NCI-H2081 (cell line): ENCODE measurements around the gene CCDC40.
"Not testable (repeated sequence)": the region's sequence is repeated elsewhere in the genome, so short reads cannot be mapped to it uniquely, and the experiment has no call there.

Experiments
- DNase-seq, 2 experiments: peaks; one replicate each; lab custom pipeline; 2025; lab: John Stamatoyannopoulos, UW

The CCDC40 gene, protein sequence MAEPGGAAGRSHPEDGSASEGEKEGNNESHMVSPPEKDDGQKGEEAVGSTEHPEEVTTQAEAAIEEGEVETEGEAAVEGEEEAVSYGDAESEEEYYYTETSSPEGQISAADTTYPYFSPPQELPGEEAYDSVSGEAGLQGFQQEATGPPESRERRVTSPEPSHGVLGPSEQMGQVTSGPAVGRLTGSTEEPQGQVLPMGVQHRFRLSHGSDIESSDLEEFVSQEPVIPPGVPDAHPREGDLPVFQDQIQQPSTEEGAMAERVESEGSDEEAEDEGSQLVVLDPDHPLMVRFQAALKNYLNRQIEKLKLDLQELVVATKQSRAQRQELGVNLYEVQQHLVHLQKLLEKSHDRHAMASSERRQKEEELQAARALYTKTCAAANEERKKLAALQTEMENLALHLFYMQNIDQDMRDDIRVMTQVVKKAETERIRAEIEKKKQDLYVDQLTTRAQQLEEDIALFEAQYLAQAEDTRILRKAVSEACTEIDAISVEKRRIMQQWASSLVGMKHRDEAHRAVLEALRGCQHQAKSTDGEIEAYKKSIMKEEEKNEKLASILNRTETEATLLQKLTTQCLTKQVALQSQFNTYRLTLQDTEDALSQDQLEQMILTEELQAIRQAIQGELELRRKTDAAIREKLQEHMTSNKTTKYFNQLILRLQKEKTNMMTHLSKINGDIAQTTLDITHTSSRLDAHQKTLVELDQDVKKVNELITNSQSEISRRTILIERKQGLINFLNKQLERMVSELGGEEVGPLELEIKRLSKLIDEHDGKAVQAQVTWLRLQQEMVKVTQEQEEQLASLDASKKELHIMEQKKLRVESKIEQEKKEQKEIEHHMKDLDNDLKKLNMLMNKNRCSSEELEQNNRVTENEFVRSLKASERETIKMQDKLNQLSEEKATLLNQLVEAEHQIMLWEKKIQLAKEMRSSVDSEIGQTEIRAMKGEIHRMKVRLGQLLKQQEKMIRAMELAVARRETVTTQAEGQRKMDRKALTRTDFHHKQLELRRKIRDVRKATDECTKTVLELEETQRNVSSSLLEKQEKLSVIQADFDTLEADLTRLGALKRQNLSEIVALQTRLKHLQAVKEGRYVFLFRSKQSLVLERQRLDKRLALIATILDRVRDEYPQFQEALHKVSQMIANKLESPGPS

DNA sequence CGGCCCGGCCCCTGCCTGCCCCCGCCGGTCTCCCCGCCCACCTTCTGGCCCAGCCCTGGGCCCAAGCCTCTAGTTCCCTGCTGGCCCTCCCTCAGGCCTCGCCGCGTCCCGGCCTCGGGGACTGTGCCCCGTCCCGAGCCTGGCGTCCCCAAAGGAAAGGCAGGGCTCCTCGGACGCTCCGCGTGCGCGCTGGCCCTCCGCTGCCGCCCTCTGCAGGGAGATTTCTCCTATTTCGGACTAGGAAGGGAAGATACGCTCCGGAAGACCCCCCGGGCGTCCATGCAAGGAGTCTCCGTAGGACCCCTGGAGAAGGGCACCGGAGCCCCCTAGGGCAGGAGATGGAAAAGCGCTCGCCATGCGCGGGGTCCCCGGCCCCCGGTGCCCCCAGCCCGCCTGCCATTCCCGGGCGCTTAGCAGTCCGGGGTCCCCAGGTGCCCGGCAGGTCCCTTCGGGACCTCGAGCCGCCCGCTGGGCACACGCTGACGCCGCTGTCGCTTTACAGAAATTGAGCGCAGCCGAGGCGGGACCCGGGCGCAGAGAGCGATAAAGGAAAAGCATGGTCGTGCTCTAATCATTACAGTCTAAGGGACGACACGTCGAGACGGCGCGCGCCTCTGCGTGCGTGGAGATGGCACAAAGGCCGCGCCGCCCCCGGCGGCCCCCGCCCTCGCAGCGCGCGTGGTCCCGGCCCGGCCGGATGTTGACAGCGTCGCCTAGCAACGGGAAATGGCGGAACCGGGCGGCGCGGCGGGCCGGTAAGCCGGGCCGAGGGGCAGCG is at the start of gene CCDC40:
TSS of gene CCDC40 (plus strand) at position 706 of the 778 bp plus-strand sequence. CDS start at position 727, 21 bp downstream.
- peak; percentile 79 to 85 for DNase-seq

DNA sequence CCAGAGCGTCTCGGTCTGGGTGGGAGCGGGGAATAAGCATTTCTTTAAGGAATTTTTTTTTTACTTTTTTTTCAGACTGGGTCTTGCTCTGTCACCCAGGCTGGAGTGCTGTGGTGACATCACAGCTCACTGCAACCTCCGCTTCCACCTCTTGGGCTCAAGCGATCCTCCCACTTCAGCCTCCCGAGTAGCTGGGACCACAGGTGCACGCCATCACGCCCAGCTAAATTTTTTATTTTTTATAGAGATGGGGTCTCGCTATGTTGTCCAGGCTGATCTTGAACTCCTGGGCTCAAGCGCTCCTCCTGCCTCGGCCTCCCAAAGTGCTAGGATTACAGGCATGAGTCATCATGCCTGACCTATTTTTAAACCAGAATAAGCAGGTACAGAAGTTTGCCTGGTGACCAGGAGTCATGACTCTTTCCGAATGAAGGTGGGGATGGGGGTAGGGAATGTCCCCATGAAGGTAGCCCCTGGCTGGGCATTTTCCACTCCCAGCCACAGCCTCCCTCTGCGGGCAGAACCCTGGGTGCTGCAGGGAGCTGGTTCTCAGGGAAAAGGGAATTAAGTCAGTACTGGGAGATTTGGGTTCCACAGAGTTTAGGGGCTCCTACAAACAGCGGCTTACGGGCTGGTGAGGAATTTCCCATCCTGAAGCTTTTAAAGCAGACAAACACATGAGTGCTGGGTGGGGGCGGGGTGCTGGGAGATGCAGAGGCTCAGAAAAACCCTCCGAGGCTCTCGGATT is 49.1 kb upstream of the CCDC40 start:
- DNase-seq, result no peak

DNA sequence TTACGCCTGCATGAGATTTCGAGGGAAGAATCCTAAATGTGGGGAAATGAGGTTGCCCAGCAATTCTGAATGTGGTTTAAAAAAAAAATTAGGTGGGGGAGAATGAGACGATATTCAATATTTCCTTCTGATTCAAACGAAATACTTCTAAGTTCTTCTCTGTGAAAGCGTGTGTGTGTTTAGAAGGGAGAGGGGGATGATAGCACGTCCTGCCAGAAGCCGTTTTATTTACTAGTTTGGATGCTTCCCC is 48.6 kb upstream of the CCDC40 start:
- no peak for DNase-seq

DNA sequence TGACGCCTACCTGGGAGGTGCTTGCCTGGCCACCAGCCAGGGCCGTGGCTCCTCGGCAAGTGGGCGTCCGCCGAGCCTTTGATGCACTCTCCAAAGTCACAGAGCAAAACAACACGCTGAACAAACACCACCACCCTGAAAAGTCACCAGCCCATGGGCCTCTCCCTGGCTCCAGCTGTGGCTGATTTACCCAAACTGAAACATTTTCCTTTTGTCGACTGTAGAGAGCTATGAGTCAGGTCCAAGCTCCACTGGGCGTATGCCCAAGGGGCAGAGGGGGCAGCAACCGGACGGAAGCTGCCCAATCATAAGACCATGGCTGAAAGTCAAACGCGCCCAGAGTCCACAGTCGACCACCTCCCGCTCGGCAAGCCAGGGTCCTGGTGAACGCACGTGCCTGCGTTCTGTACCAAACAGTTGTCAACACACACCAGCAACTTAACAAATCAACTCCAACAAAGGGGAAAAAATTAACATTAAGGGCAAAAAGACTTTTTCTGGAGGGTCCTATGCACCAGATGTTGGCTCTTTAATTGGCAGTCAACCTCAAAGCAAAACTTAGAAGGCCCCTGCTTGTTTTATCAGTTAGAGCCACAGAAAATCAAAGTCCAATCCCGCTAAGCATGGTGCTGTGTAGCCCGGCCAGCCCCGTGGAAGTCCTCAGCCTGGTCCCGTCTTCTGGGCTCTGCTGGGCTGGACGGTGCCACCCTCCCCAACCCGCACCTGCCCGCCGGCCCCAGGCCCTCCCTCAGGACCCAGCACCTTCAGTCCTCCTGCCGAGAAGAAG is 48.1 kb upstream of the CCDC40 start:
- DNase-seq, result peak; percentile 34 to 74

DNA sequence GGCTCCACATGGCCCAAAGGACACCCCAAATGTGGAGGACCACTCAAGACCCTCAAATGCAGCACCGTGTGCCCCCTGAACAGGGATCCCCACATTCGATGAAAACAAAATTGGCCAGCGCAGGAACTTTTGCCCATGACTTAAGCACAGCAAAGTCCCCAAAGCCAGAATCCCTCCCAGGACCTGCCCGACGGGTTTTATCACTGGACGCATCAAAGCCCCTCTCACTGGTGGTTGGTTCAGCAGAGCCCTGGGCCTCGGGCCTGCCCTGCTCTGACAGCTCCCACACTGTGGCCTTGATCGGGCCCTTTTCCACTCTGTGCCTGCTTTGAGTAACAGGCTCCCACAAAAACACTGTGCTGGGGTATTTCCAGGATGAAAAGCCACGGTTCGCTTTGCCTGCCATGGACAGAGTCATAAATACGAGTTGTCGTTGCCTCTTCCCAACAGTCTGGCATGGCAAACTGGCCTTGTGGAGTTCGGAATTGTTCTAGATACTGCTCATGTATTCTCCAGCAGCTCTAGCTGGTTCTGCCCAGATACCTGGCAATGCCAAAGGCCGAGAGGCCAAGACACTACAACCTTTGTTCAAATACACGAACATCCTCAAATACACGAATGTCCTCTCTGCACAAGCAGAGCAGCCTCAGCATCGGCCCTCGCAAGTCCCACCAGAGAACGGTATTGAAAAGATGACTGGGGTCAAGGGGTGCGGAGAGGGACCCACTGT is 47.2 kb upstream of the CCDC40 start:
- no peak for DNase-seq

DNA sequence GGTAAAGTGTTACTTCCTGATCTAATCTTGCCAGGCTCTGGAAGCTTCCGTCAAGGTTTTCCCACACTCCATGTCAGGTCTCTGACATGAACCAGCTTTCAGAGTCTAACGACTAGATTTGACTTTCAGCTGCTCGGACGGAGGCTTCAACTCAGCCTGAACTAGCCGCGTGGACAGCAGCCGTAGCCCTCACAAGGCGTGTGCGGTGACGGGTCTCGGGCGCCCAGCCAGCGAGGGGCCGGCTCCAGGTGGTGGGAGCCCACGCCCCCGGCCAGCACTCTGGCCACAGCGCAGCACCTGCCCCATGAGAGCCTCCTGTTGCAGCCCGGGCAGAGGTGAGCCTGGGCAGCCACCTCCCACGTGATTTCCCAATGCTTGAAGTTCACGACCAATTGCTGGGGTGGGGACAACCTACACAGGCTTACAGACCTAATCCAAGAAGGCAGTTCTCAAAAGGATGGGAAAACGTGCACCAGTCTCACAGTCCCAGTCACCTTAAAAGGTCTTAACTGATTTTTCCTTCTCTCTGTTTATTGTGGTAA is 46.3 kb upstream of the CCDC40 start:
- no peak for DNase-seq

DNA sequence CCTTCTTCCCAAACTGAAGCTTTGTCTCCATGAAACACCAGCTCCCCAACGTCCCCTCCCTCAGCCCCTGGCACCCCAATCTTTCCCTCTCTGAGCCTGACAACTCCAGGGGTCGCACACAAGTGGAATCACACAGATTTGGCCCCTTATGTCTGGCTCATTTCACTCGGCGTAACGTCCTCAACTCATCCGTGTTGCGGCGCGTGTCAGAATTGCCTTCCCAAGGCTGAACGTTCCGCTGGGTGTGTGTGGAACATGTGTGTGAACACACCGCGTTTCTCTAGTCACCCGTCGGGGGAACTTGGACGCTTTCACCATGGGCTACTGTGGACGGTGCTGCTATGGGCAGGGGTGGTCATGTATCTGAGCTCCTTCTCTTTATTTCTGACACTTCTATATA is 45.7 kb upstream of the CCDC40 start:
- no peak for DNase-seq

DNA sequence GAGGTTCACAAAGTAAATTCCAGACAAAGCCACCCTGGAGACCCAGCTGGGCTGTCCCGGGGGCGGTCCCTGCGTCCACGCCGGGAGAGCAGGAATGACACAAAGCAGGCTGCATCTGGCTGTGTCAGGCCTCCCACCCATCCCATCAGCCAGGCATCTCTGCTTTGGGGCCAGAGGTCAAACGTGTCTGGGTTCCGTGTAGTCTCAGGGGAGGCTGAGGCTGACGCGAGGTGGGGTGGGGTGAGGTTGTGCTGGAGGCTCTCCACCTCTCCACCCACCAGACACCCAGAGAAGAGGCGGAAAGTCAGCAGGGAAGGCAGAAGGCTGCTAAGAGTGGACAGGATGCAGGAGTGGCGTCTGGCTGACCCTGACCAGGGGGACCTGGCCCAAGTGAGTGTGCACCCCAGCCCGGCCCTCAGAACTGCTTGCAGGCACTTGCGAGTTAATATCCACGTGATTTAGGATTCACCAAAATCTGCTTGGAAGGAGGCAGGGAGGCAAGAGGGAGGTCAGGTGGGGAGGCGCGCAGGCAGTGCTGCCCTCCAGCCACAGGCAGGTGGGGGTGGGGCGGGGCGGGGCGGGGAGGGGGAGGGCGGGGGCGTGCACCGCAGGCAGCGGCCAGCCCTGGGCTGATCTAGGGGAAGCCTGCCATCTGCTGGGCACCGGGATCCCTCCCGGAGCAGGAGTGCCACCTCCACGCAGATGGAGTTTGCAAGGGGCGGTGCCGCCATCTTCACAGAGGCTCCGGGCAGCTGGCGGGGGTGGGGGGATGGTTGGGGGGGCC is 45.1 kb upstream of the CCDC40 start:
- DNase-seq, result peak; percentile 87 to 89

DNA sequence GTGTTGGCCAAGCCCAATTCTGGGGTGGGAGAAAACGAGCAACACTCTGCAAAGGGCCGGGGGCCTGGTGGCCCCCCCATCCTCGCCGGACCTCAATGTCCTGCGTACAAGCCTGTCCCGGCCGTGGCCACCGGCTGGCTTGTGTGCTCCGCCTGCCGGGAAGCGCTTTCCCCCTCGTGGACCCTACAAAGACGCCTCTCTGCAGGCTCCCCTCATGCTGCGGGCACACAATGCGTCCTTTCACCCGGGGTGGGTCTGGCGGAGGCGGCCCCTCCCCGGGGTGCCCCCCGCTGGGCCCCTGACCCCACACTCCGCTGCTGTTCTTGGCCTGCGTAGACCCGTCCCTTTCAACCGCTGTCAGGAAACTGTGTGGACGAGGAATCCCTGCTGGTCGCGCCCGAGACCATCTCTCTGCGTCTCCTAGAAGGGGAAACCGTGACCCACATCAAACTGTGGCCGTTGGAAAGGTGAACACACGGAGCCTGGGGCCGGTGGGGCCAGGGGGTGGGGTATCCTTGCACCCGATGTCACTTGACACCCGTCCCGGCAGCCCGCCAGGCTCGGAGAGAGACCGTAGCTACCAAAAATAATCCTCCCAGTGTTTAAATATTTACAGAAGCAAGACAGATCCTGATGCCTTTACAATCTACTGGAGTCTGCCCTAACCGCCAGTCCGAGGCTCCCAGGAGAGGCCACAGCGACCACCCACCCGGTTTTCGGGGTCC is 44.4 kb upstream of the CCDC40 start:
- DNase-seq, result peak; percentile 42 to 61

DNA sequence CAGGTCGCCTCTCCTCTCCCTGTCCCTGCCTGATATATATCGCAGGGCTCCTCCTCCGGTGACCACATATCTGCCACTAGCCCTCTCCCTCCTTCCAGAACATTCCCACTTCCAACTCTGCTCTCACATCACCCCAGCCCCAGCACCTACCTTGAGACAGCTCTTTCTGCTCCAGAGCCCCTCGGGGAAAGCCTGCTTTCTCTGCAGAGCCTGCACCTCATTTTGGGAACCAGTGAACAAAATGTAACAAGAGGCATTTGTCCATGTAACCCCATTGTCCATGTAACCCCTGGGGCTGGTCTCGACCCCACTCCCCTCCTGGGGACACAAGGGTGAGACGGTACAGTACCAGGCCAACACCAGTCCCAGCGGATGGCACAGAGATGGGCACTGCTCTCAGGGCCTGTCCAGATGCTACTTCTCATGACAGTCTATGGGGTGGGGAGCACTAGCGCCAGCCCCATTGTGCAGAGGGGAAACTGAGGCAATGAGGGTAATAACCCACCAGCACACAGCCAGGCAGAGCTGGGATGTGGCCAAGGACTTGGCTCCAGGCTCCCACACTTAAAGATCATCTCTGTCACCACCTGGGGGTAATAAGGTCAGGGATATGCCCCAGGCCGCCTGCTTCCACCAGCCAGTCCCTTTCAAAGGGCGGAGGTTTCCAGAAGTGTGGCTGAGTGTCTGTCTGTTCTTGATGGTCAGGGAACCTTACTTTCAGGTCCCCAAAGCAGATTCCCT is 43.6 kb upstream of the CCDC40 start:
- DNase-seq, result no peak

DNA sequence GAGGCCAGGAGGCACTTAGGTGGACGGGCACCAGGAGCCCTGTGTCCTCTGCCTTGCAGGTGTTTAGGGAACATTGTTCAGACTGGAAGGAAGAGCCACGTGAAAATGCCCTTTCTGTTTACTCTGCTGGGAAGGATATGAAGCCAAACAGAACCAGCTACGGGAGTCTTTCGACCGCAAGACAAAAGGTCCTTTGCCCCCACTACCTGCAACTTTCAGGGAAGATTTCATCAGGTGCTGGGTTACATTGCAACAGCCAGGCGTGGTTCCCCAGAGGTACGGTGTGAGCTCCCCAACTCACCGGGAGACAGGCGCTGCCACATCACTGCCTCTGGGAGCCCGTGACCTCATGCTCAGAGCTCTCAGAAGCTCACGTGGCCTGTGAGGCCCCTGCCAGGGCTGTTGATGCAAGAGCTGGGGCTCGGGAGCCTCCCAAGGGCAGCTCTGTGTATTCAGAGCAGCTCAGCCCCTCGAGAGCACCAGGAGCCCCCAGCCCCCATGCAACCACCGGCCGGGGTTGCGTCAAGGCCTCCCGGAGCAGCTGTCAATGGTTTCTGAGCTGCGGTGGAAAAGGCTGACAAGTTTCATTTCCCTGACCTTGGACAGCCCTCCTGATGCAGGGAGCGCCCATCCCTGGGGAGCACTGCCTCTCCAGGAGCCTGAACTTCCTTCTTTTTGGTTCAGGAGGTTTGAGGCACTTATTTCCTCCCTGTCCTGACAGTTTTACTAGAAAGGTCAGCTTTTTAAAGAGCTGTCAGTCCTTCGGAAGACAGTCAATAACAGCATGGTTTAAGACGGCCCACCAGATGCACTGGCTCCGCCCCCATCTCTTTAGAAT is 42.8 kb upstream of the CCDC40 start:
- no peak for DNase-seq

DNA sequence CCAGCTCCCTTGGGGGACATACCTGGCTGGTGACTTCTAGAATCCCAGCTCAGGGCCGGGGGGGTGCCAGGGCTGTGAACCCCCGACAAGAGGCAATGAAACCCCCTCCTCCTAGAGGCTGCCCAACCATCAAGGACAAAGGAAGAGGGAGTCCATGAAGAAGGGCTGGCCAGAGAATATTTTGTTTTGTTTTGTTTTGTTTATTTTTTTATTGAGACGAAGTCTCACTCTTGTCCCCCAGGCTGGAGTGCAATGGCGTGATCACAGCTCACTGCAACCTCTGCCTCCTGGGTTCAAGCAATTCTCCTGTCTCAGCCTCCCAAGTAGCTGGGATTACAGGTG is 42.2 kb upstream of the CCDC40 start:
- not testable (repeated sequence) for DNase-seq

DNA sequence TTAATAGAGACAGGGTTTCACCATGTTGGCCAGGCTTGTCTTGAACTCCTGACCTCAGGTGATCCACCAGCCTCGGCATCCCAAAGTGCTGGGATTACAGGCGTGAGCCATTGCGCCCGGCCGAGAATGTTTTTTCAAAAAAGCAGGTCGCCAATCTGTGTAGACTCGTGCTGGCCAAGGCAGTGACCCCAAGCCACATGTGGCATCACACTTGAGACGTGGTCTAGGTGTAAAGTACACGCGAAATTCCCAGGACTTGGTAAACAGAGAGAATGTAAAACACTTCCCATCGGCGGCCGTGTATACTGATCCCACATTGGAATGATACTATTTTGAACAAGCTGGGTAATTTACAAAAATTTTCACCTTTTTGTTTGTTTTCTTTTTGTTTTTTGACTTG is 41.8 kb upstream of the CCDC40 start:
- DNase-seq, result no peak

DNA sequence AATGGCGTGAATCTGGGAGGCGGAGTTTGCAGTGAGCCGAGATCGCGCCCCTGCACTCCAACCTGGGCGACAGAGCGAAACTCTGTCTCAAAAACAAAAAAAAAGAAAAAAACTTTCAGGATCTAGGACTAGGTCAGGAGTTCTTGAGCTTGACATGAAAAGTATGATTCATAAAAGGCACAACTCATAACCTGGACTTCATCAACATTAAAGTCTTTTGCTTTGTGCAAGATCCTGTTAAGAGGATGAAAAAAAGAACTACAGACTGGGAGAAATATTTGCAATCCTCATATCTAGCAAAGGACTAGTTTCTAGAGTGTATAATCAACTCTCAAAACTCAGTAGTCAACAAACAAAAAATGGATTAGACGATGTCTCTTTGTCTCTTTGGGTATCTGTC is 40.7 kb upstream of the CCDC40 start:
- DNase-seq, result no peak

DNA sequence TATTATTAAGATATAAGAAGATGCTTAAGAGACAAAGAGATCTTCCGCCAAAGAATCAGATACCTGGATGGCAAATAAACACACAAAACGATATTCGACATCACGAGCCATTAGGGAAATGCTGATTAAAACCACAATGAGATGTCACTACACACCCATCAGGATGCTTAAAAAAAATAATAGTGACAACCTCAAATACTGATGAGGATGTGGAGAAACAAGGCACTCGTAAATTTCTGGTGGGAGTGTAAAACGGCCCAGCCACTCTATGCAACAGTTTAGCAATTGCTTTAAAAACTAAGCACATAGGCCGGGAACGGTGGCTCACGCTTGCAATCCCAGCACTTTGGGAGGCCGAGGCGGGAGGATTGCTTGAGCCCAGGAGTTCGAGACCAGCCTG is 40.2 kb upstream of the CCDC40 start:
- DNase-seq, result no peak

DNA sequence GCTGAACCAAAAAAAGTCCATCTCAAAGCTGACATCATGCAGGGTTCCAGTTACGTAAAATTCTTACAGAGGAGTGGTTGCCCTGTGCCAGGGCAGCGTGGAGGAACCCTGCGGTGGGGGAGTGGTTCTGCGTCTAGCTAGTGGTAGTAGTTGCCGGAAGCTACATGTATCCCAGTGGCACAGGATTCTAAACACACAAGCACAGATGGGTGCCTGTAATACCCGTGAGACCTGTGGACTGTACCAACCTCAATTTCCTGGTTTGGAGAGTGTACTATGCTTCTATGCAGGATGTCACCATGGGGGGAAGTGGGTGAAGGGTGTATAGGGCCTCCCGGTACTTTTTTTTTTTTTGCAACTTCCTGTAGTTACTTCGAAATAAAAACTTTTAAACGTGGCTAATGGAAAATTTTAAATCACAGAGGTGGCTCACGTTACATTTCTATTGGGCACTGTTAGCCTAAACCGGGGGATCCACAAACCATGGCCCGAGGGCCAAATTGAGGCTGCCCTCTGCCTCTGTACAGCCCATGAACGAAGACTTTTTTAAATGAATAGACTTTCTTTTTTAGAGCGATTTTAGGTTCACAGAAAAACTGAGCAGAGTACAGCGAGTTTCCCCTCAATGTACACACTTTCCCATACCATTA is 39.3 kb upstream of the CCDC40 start:
- no peak for DNase-seq
